Mucosa of rectum (tissue), 2 donors: ENCODE data around the gene BTBD9.

ENCODE experiments used
- H3K27ac ChIP-seq, 2 donors: one replicate each; pipeline ENCODE4 v1.7.0; 2013; ENCODE audit warnings: inconsistent platforms in 2 of 2, low read depth in 2 of 2, low read length in 2 of 2
- H3K27me3 ChIP-seq, 2 donors: one replicate each; pipeline ENCODE4 v1.7.0; 2013; ENCODE audit warnings: low read length in 2 of 2; ENCODE audit not compliant: control insufficient read depth in 2 of 2, insufficient read depth in 2 of 2
- H3K36me3 ChIP-seq, 2 donors: one replicate each; pipeline ENCODE4 v1.7.0; 2013; ENCODE audit warnings: low read length in 2 of 2; ENCODE audit not compliant: control insufficient read depth in 2 of 2, insufficient read depth in 2 of 2
- H3K4me1 ChIP-seq, 2 donors: one replicate each; pipeline ENCODE4 v1.7.0; 2013; ENCODE audit warnings: low read length in 2 of 2, mild to moderate bottlenecking in 1 of 2; ENCODE audit not compliant: control insufficient read depth in 2 of 2, insufficient read depth in 2 of 2
- H3K4me3 ChIP-seq, 2 donors: one replicate each; pipeline ENCODE4 v1.7.0; 2013; ENCODE audit warnings: low read length in 2 of 2
- H3K9ac ChIP-seq, 2 donors: one replicate each; pipeline ENCODE4 v1.7.0; 2013; ENCODE audit warnings: low read length in 2 of 2, low read depth in 1 of 2, mild to moderate bottlenecking in 1 of 2
- H3K9me3 ChIP-seq, 2 donors: one replicate each; pipeline ENCODE4 v1.7.0; 2013; ENCODE audit warnings: low read length in 2 of 2; ENCODE audit not compliant: control insufficient read depth in 2 of 2
- donor health status: healthy.
- donor health status: Normal muscosa, but diverticular disease.

BTBD9 gene

DNA sequence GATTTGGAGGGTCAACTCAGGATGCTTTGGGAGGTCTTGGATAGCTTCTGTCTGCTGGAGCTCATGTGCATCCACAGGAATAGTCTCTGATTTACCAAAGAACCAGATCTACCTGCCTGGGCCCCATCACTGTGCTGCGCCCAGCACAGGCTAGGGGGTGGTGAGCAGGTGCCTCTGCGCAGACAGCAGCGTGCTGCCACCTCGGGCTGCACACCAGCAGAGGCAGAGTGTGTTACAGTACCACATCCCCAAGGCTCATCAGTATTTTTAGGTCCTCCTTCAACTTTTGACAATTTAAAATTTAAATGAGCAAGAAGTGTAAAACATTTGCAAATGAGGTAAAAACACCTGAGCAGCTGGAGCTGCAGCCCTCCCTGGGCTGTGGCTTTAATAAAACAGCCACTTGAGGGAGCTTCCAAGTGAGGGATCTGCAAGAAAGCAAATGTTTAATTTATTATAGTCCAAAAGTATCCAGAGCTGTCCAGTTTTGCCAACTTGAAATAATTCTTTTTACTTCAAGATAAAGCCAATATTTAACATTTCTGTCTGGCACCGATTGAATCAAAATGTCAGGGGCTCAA lies 495.3 kb downstream of the BTBD9 start:
- no peak overlapping the region for H3K4me3 ChIP-seq
- peaks cover 0 to 15% of the 10 kb centered on the region in 2 donors for H3K36me3 ChIP-seq
- no peak overlapping the region for H3K27ac ChIP-seq
- H3K9ac ChIP-seq = no peak overlapping the region
- no peaks in the 10 kb centered on the region for H3K27me3 ChIP-seq
- no peaks in the 10 kb centered on the region for H3K9me3 ChIP-seq
- H3K4me1 ChIP-seq = no peaks in the 10 kb centered on the region

DNA sequence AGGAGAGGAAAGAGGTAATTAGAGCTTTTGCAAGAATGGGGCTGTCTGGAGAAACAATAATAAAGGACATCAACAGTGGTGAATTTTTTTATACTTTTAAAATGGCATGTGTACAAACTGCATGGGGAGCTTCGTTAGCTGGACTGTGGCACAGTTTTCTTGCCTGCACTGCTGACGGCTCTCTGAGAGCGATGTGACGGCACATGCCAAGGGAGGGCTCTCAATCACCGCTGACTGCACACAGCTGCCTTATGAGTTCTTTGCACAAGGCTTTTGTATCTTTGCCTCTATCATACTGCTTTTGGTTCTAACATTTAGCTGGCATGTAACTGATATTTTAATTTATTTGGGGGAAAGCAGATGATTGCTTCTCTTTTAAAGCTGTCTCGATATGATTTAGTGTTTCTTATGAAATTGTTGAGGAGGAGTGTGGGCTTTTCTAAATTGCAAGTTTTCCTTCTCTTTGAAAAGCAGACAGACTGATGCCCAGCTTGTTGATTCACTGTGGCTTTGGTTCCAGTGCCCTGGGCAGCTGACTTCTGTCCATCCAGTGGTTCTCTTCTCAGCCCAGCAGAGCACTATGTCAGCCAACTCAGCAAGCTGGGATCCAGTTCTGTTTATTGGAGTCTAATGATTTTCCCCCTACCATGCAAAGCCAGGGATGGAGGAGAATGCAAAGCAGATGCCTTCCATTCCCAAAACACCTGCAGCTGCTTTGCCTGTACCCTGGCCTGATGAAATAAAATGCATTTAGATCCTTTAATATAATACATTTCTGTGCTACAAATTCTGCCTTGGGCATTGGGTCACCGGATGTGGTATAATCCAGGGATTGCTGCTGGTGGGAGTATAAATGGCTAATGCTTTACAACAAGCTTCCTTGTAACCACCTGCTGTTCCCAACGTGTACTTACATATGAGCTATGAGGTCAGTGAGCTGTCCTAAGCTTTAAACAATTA lies 496.3 kb downstream of the BTBD9 start:
- no peaks in the 10 kb centered on the region for H3K27me3 ChIP-seq
- no peak overlapping the region for H3K9ac ChIP-seq
- peaks cover 0 to 11% of the 10 kb centered on the region in 2 donors for H3K36me3 ChIP-seq
- no peaks in the 10 kb centered on the region for H3K4me1 ChIP-seq
- H3K4me3 ChIP-seq = no peak overlapping the region
- no peak overlapping the region for H3K27ac ChIP-seq
- no peaks in the 10 kb centered on the region for H3K9me3 ChIP-seq

DNA sequence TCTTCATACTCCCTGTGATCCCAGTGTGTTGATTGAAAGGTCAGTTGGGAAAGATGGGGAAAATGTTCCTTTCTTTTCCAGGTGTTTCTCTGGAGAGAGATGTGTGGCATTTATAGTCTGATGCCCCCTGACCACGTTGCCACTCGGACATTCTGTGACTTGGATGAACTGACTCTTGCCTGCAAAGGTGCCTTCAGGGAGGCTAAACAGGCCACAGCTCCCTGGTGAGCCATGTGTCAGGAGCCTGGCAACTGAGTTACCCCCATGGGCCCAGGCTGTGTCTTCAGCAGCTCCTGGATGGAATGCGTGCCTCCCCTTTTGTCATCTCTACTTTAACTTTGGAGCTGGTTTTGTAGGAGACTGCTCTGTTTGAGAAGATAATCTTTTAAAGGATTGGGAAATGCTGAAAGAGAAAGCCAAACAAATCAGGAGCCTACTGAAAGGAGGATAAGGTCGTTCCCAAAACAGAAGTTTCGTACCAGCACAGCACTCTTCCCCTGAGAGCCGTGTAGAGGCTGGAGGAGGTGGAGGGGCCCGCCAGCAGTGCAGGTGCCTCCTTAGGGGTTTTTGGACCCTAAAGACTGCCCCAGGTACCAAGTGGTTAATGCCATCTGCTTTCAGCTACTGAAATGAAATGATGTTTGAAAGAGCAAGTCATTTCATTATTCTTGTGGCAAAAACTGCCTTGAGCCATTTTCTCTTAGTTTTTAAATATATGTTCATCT lies 497.4 kb downstream of the BTBD9 start:
- no peak overlapping the region for H3K27ac ChIP-seq

DNA sequence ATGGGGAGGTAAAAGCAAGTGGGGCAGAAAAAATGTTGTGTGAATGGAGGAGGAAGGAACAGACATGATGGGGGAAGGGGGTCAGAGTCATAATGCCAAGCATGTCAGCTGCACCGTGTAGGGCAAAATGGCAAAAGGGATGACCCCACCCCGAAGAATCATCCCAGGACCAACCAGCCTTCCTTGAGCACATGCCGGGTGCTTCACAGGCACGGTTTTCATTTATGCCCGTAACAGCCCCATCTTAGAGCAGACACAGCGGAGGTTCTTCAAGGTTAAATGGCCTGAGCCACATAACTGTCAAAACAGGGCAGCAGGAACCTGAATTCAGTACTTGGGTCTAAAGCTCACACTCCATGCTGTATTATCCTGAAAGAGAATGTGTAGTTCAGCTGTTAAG lies 498.0 kb downstream of the BTBD9 start:
- Histone ChIP-seq H3K4me3 (no peak overlapping the region), H3K36me3 (peaks cover 0 to 11% of the 10 kb centered on the region in 2 donors), H3K4me1 (no peaks in the 10 kb centered on the region), H3K27ac (no peak overlapping the region), H3K9me3 (no peaks in the 10 kb centered on the region), H3K9ac (no peak overlapping the region), H3K27me3 (no peaks in the 10 kb centered on the region)

More for the DNA sequence above, 497.4 kb downstream of the BTBD9 start:
- H3K9me3 ChIP-seq = no peaks in the 10 kb centered on the region
- no peaks in the 10 kb centered on the region for H3K27me3 ChIP-seq
- peaks cover 0 to 11% of the 10 kb centered on the region in 2 donors for H3K36me3 ChIP-seq
- no peaks in the 10 kb centered on the region for H3K4me1 ChIP-seq
- no peak overlapping the region for H3K9ac ChIP-seq
- no peak overlapping the region for H3K4me3 ChIP-seq

DNA sequence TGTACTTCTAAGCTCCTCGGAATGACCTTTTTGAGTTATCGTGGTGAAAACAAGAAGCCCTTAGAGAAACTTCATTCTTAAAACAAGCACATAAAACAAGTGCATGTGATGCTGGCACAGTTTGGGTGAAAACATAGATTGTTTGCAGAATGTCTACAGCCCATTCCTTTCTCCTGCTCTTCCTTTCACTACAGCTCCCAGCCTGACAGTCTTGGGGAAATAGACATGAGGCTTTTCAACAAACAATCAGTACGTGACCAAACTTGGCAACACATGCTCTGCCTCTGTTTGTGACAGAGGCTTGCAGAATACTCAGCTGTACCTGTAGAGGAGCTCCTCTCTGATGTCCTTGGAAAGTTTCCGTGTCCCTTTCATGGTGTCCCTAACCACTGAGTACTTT lies 498.6 kb downstream of the BTBD9 start:
- Histone ChIP-seq H3K9ac (no peak overlapping the region), H3K4me3 (no peak overlapping the region), H3K36me3 (peaks cover 0 to 6% of the 10 kb centered on the region in 2 donors), H3K27ac (no peak overlapping the region), H3K4me1 (no peaks in the 10 kb centered on the region), H3K9me3 (no peaks in the 10 kb centered on the region), H3K27me3 (no peaks in the 10 kb centered on the region)

DNA sequence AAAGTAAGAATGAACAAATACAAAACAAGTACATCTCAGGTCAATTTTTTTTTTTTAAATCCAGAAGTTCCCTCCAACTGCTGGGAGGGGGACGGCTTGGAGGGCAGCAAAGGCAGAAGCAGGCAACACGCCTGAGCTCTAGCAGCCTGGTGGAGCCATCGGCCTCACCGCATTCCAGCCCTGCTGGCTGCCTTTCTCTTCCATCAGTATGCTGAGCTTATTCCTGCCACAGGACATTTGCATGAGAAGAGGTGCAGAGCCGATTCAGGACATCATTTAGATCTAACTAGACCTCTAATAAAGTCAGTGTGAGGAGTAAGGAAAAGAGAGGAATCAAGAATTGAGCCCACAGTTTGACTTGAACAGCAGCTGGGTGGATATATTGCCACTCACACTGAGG lies 501.4 kb downstream of the BTBD9 start:
- no peak overlapping the region for H3K9ac ChIP-seq
- no peak overlapping the region for H3K4me3 ChIP-seq
- no peaks in the 10 kb centered on the region for H3K9me3 ChIP-seq
- no peaks in the 10 kb centered on the region for H3K36me3 ChIP-seq
- H3K4me1 ChIP-seq = no peaks in the 10 kb centered on the region
- H3K27ac ChIP-seq = no peak overlapping the region
- no peaks in the 10 kb centered on the region for H3K27me3 ChIP-seq

DNA sequence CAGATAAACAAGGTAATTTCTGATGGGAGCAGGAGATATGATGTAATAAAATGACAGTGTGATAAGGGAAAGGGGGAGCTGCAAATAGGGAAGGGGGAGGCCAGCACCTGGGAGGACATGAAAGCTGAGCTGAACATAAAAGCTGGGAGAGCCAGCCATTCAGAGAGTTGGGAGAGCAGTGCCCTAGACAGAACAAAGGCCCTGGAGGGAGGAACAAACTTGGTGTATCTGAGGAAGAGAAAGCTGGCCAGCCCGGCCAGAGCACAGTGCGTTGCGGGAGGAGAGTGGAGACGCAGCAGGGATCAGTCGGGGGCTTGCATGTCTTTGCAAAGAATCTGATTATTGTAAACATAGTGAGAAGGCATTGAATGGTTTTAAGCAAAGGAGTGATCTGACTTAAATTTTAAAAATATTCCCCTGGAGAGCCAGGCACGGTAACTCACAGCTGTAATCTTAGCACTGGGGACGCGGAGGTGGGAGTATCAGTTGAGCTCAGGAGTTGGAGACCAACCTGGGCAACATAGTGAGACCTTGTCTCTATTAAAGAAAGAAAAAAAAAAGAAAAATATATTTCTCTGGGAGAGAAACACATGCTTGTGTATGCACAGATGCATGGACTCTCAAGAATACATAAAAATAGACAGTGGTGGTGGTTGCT lies 502.0 kb downstream of the BTBD9 start:
- Histone ChIP-seq H3K27ac (no peak overlapping the region), H3K4me3 (no peak overlapping the region), H3K9ac (no peak overlapping the region), H3K27me3 (no peaks in the 10 kb centered on the region), H3K36me3 (no peaks in the 10 kb centered on the region), H3K9me3 (no peaks in the 10 kb centered on the region), H3K4me1 (no peaks in the 10 kb centered on the region)

DNA sequence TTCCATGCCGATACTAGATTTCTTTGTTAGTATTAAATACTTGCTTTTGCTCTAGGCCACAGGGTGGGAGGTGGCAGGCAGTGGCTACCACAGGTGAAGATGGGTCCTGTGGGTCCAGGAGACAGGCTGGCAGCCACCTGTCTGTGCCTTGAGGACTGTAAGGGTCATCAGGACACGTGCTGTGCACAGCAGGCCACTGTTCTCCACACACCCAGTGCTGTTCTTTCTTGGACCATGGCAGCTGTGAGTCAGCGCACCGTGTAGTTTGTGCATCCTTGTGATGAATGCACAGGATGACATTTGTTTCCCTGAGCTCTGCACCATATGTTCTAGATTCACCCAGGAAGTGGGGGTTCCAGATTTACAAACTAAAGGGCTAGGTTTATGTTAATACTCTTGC lies 503.2 kb downstream of the BTBD9 start:
- Histone ChIP-seq H3K9me3 (no peaks in the 10 kb centered on the region), H3K4me1 (no peaks in the 10 kb centered on the region), H3K27ac (no peak overlapping the region), H3K9ac (no peak overlapping the region), H3K27me3 (no peaks in the 10 kb centered on the region), H3K4me3 (no peak overlapping the region), H3K36me3 (no peaks in the 10 kb centered on the region)

DNA sequence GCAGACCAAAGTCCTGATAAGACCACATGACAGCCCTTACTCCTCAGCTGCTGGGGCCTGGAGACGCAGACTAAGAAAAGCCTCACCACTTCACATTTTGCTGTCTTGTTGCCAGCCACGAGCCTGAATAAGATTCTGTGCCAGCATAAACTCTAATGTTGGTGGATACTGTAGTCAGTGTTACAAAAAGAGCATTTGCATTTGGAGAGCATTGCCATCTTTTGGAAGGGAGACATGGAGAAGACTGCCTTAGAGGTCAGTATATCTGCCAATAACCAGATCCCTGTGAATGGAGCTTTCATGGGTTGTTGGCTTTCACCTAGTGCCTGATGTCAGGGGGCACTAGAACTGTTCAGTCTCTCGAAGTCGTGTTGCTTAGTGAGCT lies 505.0 kb downstream of the BTBD9 start:
- H3K27ac ChIP-seq = no peak overlapping the region

More for the DNA sequence above, 505.0 kb downstream of the BTBD9 start:
- no peaks in the 10 kb centered on the region for H3K4me1 ChIP-seq
- no peak overlapping the region for H3K4me3 ChIP-seq
- no peak overlapping the region for H3K9ac ChIP-seq
- H3K9me3 ChIP-seq = no peaks in the 10 kb centered on the region
- H3K27me3 ChIP-seq = no peaks in the 10 kb centered on the region
- H3K36me3 ChIP-seq = no peaks in the 10 kb centered on the region
